GM21528 (cell line): ENCODE measurements around the gene ZNF710.

Source experiments
- ATAC-seq: cut with Tn5 transposase; IDR thresholded peaks from one replicate; pipeline ENCODE4 v1.9.1; 2021; ENCODE audit warnings: mild to moderate bottlenecking, moderate library complexity; ENCODE audit not compliant: unreplicated experiment, low FRiP score

Gene ZNF710

GRCh38 chr15:89985111-89985510 is 16.0 kb upstream of the ZNF710 start:
- ATAC-seq: no peak

GRCh38 chr15:89991312-89991711 is 9.8 kb upstream of the ZNF710 start:
- ATAC-seq: no peak

GRCh38 chr15:89993349-89993748 is 7.8 kb upstream of the ZNF710 start:
- no peak for ATAC-seq

GRCh38 chr15:89997079-89997478 is 4.0 kb upstream of the ZNF710 start:
- ATAC-seq: no peak

- no peak for ATAC-seq
Observed at GRCh38 chr15:89998141-89998661, 2.9 kb upstream of the ZNF710 start.

- ATAC-seq: no peak
Observed at GRCh38 chr15:89998923-89999675, 2.0 kb upstream of the ZNF710 start.

- no peak for ATAC-seq
Observed at GRCh38 chr15:89999676-90000185, 1.4 kb upstream of the ZNF710 start.

GRCh38 chr15:90000186-90001001 is 730 bp upstream of the ZNF710 start:
- ATAC-seq: no peak

- ATAC-seq: peak; percentile 26
Observed at GRCh38 chr15:90001683-90002427, 731 bp downstream of the ZNF710 start.

- peak; percentile 41 for ATAC-seq
Observed at GRCh38 chr15:90002428-90002844, 1.3 kb downstream of the ZNF710 start.

- no peak for ATAC-seq
Observed at GRCh38 chr15:90003736-90004135, 2.6 kb downstream of the ZNF710 start.

- no peak for ATAC-seq
Observed at GRCh38 chr15:90004252-90004651, 3.1 kb downstream of the ZNF710 start.

- no peak for ATAC-seq
Observed at GRCh38 chr15:90004671-90005070, 3.5 kb downstream of the ZNF710 start.

- no peak for ATAC-seq
Observed at GRCh38 chr15:90006217-90007075, 5.3 kb downstream of the ZNF710 start.

- no peak for ATAC-seq
Observed at GRCh38 chr15:90007076-90007460, 5.9 kb downstream of the ZNF710 start.

- no peak for ATAC-seq
Observed at GRCh38 chr15:90008607-90009006, 7.5 kb downstream of the ZNF710 start.

GRCh38 chr15:90009301-90010022 is 8.3 kb downstream of the ZNF710 start:
- no peak for ATAC-seq

- no peak for ATAC-seq
Observed at GRCh38 chr15:90011705-90012104, 10.6 kb downstream of the ZNF710 start.

- ATAC-seq: no peak
Observed at GRCh38 chr15:90013503-90013937, 12.4 kb downstream of the ZNF710 start.
